ENCODE data around the gene SORBS2. TPM values are rescaled to one million over a fixed set of nuclear protein-coding genes. Genes with fewer than 3 reads are reported as not detected.

Gene SORBS2
- total and polyA plus RNA-seq, 2 donors (not counting 1 experiment from before 2014, with no cell fraction given) = 0.25 to 0.89 TPM

DNA sequence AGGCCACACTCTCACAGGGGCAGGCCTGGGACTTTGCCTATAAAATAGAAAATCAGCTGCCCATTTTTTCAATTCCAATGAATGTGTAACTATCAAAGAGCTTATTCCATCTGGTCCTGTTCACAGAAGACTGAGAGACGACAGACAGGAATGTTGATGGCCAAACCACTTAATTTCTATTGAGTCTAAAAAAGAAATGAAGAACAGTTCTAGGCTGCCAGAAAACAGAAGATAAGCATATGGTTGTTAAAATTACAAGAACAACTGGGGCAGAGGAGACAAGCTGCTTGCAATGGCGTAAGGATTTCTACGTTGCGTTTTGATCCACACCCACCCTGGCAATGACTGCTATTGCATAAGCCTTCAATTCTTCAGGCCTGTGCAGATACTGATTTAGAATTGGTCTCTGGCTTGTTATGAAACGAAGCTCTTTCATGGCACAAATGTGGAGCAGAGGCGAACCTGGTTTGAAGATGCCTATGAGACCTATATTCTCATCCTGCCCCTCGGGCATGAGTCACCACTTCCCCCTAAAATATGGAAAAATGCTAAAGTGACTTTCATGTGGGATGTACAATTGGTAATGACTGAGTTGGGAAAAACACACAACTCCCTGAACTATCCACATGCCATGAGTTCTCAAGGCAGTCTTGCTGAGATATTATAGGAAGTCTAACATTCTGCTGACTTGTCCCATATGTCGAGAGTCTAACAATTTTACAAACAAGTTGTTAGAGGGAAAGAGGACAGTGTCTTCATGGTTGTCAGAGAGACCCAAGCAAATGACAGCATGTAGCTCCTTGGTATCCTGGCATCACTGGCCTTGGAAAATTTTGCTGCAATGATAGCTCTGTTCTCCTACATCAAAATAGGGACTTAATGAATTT lies 37.9 kb upstream of the SORBS2 start:
- Histone ChIP-seq H3K4me1 (ENCODE audit: control insufficient read depth in 2 of 2, insufficient read depth in 2 of 2, low read length in 2 of 2) (no peaks in the 10 kb centered on the region), H3K36me3 (replicated peaks in 1 of 2; ENCODE audit: control extremely low read depth in 1 of 2, control insufficient read depth in 1 of 2, extremely low read depth in 1 of 2, insufficient read depth in 2 of 2, low read length in 1 of 2) (no peaks in the 10 kb centered on the region), H4K20me1 (ENCODE audit: control insufficient read depth, insufficient read depth, low read length, poor library complexity, severe bottlenecking) (no peaks in the 10 kb centered on the region), H3K9ac (ENCODE audit: low read length) (no peak overlapping the region), H3K27me3 (replicated peaks in 1 of 4; ENCODE audit: control extremely low read depth in 1 of 4, control insufficient read depth in 3 of 4, insufficient read depth in 4 of 4, low read length in 3 of 4) (peaks cover 0 to 3% (median 1%) of the 10 kb centered on the region in 4 experiments), H3K4me2 (replicated peaks; ENCODE audit: low read depth, low read length, poor library complexity, severe bottlenecking) (no peak overlapping the region), H2AFZ (ENCODE audit: insufficient read depth, low read depth, low read length, poor library complexity, severe bottlenecking) (no peak overlapping the region), H3K79me2 (ENCODE audit: control insufficient read depth, insufficient read depth, low read length) (no peaks in the 10 kb centered on the region), H3K9me3 (ENCODE audit: control extremely low read depth in 1 of 3, control insufficient read depth in 2 of 3, insufficient read depth in 1 of 3, low read length in 2 of 3) (no peaks in the 10 kb centered on the region), H3K27ac (ENCODE audit: low read length in 2 of 2) (no peak overlapping the region), H3K4me3 (ENCODE audit: control extremely low read depth in 1 of 5, extremely low read depth in 1 of 5, insufficient read depth in 1 of 5, low read depth in 2 of 5, low read length in 4 of 5) (no peak overlapping the region)
- TF ChIP-seq, protein P1, sequence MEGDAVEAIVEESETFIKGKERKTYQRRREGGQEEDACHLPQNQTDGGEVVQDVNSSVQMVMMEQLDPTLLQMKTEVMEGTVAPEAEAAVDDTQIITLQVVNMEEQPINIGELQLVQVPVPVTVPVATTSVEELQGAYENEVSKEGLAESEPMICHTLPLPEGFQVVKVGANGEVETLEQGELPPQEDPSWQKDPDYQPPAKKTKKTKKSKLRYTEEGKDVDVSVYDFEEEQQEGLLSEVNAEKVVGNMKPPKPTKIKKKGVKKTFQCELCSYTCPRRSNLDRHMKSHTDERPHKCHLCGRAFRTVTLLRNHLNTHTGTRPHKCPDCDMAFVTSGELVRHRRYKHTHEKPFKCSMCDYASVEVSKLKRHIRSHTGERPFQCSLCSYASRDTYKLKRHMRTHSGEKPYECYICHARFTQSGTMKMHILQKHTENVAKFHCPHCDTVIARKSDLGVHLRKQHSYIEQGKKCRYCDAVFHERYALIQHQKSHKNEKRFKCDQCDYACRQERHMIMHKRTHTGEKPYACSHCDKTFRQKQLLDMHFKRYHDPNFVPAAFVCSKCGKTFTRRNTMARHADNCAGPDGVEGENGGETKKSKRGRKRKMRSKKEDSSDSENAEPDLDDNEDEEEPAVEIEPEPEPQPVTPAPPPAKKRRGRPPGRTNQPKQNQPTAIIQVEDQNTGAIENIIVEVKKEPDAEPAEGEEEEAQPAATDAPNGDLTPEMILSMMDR (IDR thresholded peaks at IDR 0.05) = no peak
- TF ChIP-seq EZH2 (IDR thresholded peaks at IDR 0.05; ENCODE audit: borderline replicate concordance, insufficient read depth, low read depth, low read length, poor library complexity, severe bottlenecking) = no peak
- intact Hi-C loops (cut with micrococcal nuclease) = no loop called here
- no peak overlapping the region for H3K27ac Mint-ChIP-seq
- no peak for DNase-seq
- WGBS (ENCODE audit: insufficient coverage) = 90% methylated on average over 2 of the region's 8 CpGs
- no peak for ATAC-seq (ENCODE audit: low read depth)
- POLR2A ChIA-PET = no interaction called here
- no peaks in the 10 kb centered on the region for H3K4me1 Mint-ChIP-seq
- CTCF ChIA-PET = no interaction called here
- peaks cover 6% of the 10 kb centered on the region for H3K27me3 Mint-ChIP-seq
- no peak overlapping the region for H3K4me3 Mint-ChIP-seq
- peaks cover 8% of the 10 kb centered on the region for H3K9me3 Mint-ChIP-seq (ENCODE audit: insufficient read depth)
